D721Med (cell line): ENCODE data around the gene EDDM13.
"Not testable (repeated sequence)": the region's sequence is repeated elsewhere in the genome, so short reads cannot be mapped to it uniquely, and the experiment has no call there.

Experiments
- DNase-seq: peaks from one replicate; pipeline ENCODE4 v3.0.0; 2011; ENCODE audit warnings: low spot score; ENCODE audit not compliant: insufficient read length
- FAIRE-seq: peaks from 2 replicates; lab custom pipeline; 2011; peaks lifted over from hg19 to GRCh38; lab: Jason Lieb, UNC
- CTCF ChIP-seq: IDR thresholded peaks from 2 replicates; pipeline ENCODE4 v1.5.1; 2012; ENCODE audit warnings: mild to moderate bottlenecking, control low read depth; ENCODE audit not compliant: insufficient read depth; ENCODE audit errors: missing control alignments

Gene EDDM13

GRCh38 chr19:56295531-56296455 lies 23.2 kb downstream of the EDDM13 start:
- no peak for TF ChIP-seq CTCF
- no peak for DNase-seq
- FAIRE-seq = no peak

GRCh38 chr19:56297010-56297409 lies 24.5 kb downstream of the EDDM13 start:
- FAIRE-seq = no peak
- no peak for TF ChIP-seq CTCF
- no peak for DNase-seq

- no peak for TF ChIP-seq CTCF
- DNase-seq (no peak), FAIRE-seq (no peak)
Measured at GRCh38 chr19:56299688-56300087, 27.1 kb downstream of the EDDM13 start.

- DNase-seq = no peak
- no peak for TF ChIP-seq CTCF
- FAIRE-seq = no peak
Measured at GRCh38 chr19:56301155-56301554, 28.6 kb downstream of the EDDM13 start.

GRCh38 chr19:56301886-56302620 lies 29.5 kb downstream of the EDDM13 start:
- FAIRE-seq (no peak), DNase-seq (no peak)
- no peak for TF ChIP-seq CTCF

- FAIRE-seq (no peak), DNase-seq (no peak)
- TF ChIP-seq CTCF = no peak
Measured at GRCh38 chr19:56304243-56304642, 31.7 kb downstream of the EDDM13 start.

GRCh38 chr19:56306016-56306415 lies 33.5 kb downstream of the EDDM13 start:
- no peak for TF ChIP-seq CTCF
- FAIRE-seq (no peak), DNase-seq (no peak)

GRCh38 chr19:56307062-56307461 lies 34.5 kb downstream of the EDDM13 start:
- not testable (repeated sequence) for FAIRE-seq, DNase-seq
